Dedifferentiated amniotic fluid mesenchymal stem cell (primary cell): ENCODE measurements around the gene CLCN2.

ENCODE experiments used
- DNase-seq: peaks from one replicate; pipeline ENCODE4 v3.0.0-alpha.2; 2016; ENCODE audit errors: extremely low spot score

Gene CLCN2

GRCh38 chr3:184296616-184297015, 64.8 kb downstream of the CLCN2 start:
- DNase-seq = no peak
